Esophagus muscularis mucosa (tissue), 4 donors: ENCODE measurements around the gene ZNF783.

Experiments used
- CTCF ChIP-seq, 3 experiments: fragments of 200-600 bp in 2 of 3; fragments of 450-650 bp in 1 of 3; sonication (generic) in 2 of 3; IDR thresholded peaks; one replicate each; pipeline ENCODE4 v1.5.1; 2017 to 2019; ENCODE audit warnings: antibody characterized with exemption in 3 of 3, mild to moderate bottlenecking in 2 of 3, moderate library complexity in 1 of 3
- EP300 ChIP-seq: sonication (generic); formaldehyde crosslinking; IDR thresholded peaks from one replicate; pipeline ENCODE4 v1.6.1; 2017; ENCODE audit warnings: antibody characterized with exemption
- POLR2A ChIP-seq: fragments of 450-650 bp; IDR thresholded peaks from one replicate; pipeline ENCODE4 v1.6.1; 2017; ENCODE audit warnings: antibody characterized with exemption, moderate library complexity, mild to moderate bottlenecking, low read depth
- POLR2AphosphoS5 ChIP-seq, 2 donors: sonication (generic); formaldehyde crosslinking; IDR thresholded peaks; one replicate each; pipeline ENCODE4 v1.6.1; 2017; ENCODE audit warnings: antibody characterized with exemption in 2 of 2

GRCh38 chr7:149245744-149246143 lies 16.3 kb upstream of the ZNF783 start:
- TF ChIP-seq CTCF (IDR thresholded peaks at IDR 0.05) (no peak), POLR2A (no peak), EP300 (no peak), POLR2AphosphoS5 (IDR thresholded peaks at IDR 0.05) (no peak)
